ENCODE measurements around the gene SYT8. TPM values are rescaled to one million over a fixed set of nuclear protein-coding genes. Genes with fewer than 3 reads are reported as not detected.

The SYT8 gene
- total and polyA plus RNA-seq, 2 experiments from 2014 or later = not detected

- DNase-seq (ENCODE audit: low spot score) (no peak), ATAC-seq (no peak)
- peaks cover 7% of the 10 kb centered on the region for H3K27me3 Mint-ChIP-seq (ENCODE audit: insufficient read depth, low read depth, poor library complexity)
- no peak overlapping the region for H3K4me3 Mint-ChIP-seq
- Histone ChIP-seq H4K20me1 (replicated peaks; ENCODE audit: insufficient read depth) (no peaks in the 10 kb centered on the region), H3K79me2 (replicated peaks; ENCODE audit: insufficient read depth) (no peaks in the 10 kb centered on the region), H3K27me3 (ENCODE audit: insufficient read depth) (no peaks in the 10 kb centered on the region), H3K4me2 (no peak overlapping the region), H3K4me1 (ENCODE audit: insufficient read depth) (no peaks in the 10 kb centered on the region), H3K4me3 (no peak overlapping the region), H2AFZ (no peak overlapping the region), H3K9me2 (ENCODE audit: insufficient read depth) (no peaks in the 10 kb centered on the region), H3K27ac (ENCODE audit: low read depth) (no peak overlapping the region), H3F3A (replicated peaks; ENCODE audit: low read depth) (no peaks in the 10 kb centered on the region), H3K36me3 (ENCODE audit: insufficient read depth) (no peaks in the 10 kb centered on the region)
- no peaks in the 10 kb centered on the region for H3K36me3 Mint-ChIP-seq (ENCODE audit: low read depth)
- H3K4me1 Mint-ChIP-seq = no peaks in the 10 kb centered on the region
- TF ChIP-seq ETS1 (IDR thresholded peaks at IDR 0.05) (no peak), JUNB (IDR thresholded peaks at IDR 0.05; ENCODE audit: unreplicated experiment) (no peak), EZH2 (IDR thresholded peaks at IDR 0.05; ENCODE audit: low read depth, unreplicated experiment) (no peak)
- TF ChIP-seq, protein P1, sequence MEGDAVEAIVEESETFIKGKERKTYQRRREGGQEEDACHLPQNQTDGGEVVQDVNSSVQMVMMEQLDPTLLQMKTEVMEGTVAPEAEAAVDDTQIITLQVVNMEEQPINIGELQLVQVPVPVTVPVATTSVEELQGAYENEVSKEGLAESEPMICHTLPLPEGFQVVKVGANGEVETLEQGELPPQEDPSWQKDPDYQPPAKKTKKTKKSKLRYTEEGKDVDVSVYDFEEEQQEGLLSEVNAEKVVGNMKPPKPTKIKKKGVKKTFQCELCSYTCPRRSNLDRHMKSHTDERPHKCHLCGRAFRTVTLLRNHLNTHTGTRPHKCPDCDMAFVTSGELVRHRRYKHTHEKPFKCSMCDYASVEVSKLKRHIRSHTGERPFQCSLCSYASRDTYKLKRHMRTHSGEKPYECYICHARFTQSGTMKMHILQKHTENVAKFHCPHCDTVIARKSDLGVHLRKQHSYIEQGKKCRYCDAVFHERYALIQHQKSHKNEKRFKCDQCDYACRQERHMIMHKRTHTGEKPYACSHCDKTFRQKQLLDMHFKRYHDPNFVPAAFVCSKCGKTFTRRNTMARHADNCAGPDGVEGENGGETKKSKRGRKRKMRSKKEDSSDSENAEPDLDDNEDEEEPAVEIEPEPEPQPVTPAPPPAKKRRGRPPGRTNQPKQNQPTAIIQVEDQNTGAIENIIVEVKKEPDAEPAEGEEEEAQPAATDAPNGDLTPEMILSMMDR (conservative IDR thresholded peaks at IDR 0.05; ENCODE audit: low read depth in 2 of 2) = no peak
- H3K9me3 Mint-ChIP-seq = no peaks in the 10 kb centered on the region; the same call in 2 of the 3 replicates
- H3K27ac Mint-ChIP-seq = no peak overlapping the region
These were observed 6.8 kb downstream of the SYT8 start for GRCh38 chr11:1841511-1842148.

GRCh38 chr11:1842149-1843097 lies 7.6 kb downstream of the SYT8 start:
- no peak for ATAC-seq
- H3K4me1 Mint-ChIP-seq = no peaks in the 10 kb centered on the region
- TF ChIP-seq POLR2AphosphoS5 (IDR thresholded peaks at IDR 0.05; ENCODE audit: low read depth) (no peak), ETS1 (IDR thresholded peaks at IDR 0.05) (no peak), ZNF114 (CRISPR knock-in tag; IDR thresholded peaks at IDR 0.05) (no peak), NANOG (IDR thresholded peaks at IDR 0.05; ENCODE audit: borderline replicate concordance) (no peak), REST (IDR thresholded peaks at IDR 0.05; ENCODE audit: unreplicated experiment) (no peak)

More at GRCh38 chr11:1842149-1843097, 7.6 kb downstream of the SYT8 start:
- Histone ChIP-seq H3K9me2 (ENCODE audit: insufficient read depth) (no peaks in the 10 kb centered on the region), H3K79me2 (replicated peaks; ENCODE audit: insufficient read depth) (no peaks in the 10 kb centered on the region), H3K4me2 (no peak overlapping the region), H3K4me1 (ENCODE audit: insufficient read depth) (no peaks in the 10 kb centered on the region), H3F3A (replicated peaks; ENCODE audit: low read depth) (no peaks in the 10 kb centered on the region), H3K36me3 (ENCODE audit: insufficient read depth) (no peaks in the 10 kb centered on the region), H3K27me3 (ENCODE audit: insufficient read depth) (no peaks in the 10 kb centered on the region), H3K4me3 (no peak overlapping the region), H3K27ac (ENCODE audit: low read depth) (no peak overlapping the region), H2AFZ (no peak overlapping the region), H4K20me1 (replicated peaks; ENCODE audit: insufficient read depth) (no peaks in the 10 kb centered on the region)
- H3K27me3 Mint-ChIP-seq (ENCODE audit: insufficient read depth, low read depth, poor library complexity) = peaks cover 7% of the 10 kb centered on the region
- DNase-seq (ENCODE audit: low spot score) = no peak
- H3K36me3 Mint-ChIP-seq (ENCODE audit: low read depth) = no peaks in the 10 kb centered on the region
- no peak overlapping the region for H3K4me3 Mint-ChIP-seq
- H3K27ac Mint-ChIP-seq = no peak overlapping the region
- no peaks in the 10 kb centered on the region; the same call in 2 of the 3 replicates for H3K9me3 Mint-ChIP-seq

Measured in GM23338 (cell line).